Ascending aorta (tissue), 2 donors: ENCODE measurements around the gene COL1A1. TPM values are rescaled to one million over a fixed set of nuclear protein-coding genes. Genes with fewer than 3 reads are reported as not detected.

Source experiments
- DNase-seq, 2 donors: peaks; one replicate each; pipeline ENCODE4 v3.0.0-alpha.2; 2019; ENCODE audit warnings: low spot score in 2 of 2
- H3K27ac ChIP-seq, 2 donors: fragments of 200-600 bp; sonication (generic); one replicate each; pipeline ENCODE4 v1.5.1; 2016 to 2017; ENCODE audit warnings: mild to moderate bottlenecking in 1 of 2
- H3K27me3 ChIP-seq: fragments of 200-600 bp; sonication (generic); one replicate; pipeline ENCODE4 v1.5.1; 2017
- H3K36me3 ChIP-seq, 2 donors: fragments of 200-600 bp; sonication (generic); one replicate each; pipeline ENCODE4 v1.5.1; 2016
- H3K4me1 ChIP-seq, 2 donors: fragments of 200-600 bp; sonication (generic); one replicate each; pipeline ENCODE4 v1.5.1; 2016 to 2017; ENCODE audit warnings: mild to moderate bottlenecking in 1 of 2
- H3K4me3 ChIP-seq, 2 donors: fragments of 200-600 bp; sonication (generic); one replicate each; pipeline ENCODE4 v1.5.1; 2016 to 2017; ENCODE audit warnings: mild to moderate bottlenecking in 1 of 2
- H3K9me3 ChIP-seq, 2 donors: fragments of 200-600 bp; sonication (generic); one replicate each; pipeline ENCODE4 v1.5.1; 2016
- intact Hi-C: fragments of 100-400 bp; cut with DNase I; formaldehyde crosslinking; loops from one replicate; pipeline ENCODE4 v1.15.1; 2023
- total RNA-seq: library from RNA; depleted of rRNA; stranded (reverse); fragments of >200 nt; gene quantifications from one replicate; pipeline ENCODE4 v1.1.0, GENCODE V29; 2016
- TF ChIP-seq, protein P1 (sequence below), 3 experiments: fragments of 200-600 bp in 2 of 3; fragments of 450-650 bp in 1 of 3; sonication (generic) in 2 of 3; IDR thresholded peaks; one replicate each; pipeline ENCODE4 v1.5.1; 2016 to 2019; ENCODE audit warnings: antibody characterized with exemption in 3 of 3, mild to moderate bottlenecking in 1 of 3, moderate library complexity in 1 of 3

The COL1A1 gene
- total RNA-seq, 1 donor from 2014 or later: 547 TPM

DNA sequence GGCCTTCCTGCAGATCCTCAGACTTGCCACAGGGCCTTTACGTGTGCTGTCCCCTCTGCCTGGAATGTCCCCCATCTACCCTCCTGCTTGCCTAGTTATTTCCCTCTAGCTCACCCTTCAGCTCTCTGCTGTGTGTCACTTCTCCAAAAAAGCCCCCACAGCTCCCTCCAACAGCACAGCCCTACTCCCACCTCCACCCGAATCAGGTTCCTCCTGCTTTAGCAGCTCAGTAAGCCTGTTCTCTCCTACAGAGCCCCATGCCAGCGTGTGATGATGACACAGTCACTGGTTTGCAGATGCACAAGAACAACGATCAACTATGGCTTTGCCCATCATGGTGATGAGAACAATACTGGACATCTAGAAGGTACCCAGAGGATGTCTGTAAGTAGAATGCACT, 64.4 kb downstream of the COL1A1 start:
- TF ChIP-seq, protein P1, sequence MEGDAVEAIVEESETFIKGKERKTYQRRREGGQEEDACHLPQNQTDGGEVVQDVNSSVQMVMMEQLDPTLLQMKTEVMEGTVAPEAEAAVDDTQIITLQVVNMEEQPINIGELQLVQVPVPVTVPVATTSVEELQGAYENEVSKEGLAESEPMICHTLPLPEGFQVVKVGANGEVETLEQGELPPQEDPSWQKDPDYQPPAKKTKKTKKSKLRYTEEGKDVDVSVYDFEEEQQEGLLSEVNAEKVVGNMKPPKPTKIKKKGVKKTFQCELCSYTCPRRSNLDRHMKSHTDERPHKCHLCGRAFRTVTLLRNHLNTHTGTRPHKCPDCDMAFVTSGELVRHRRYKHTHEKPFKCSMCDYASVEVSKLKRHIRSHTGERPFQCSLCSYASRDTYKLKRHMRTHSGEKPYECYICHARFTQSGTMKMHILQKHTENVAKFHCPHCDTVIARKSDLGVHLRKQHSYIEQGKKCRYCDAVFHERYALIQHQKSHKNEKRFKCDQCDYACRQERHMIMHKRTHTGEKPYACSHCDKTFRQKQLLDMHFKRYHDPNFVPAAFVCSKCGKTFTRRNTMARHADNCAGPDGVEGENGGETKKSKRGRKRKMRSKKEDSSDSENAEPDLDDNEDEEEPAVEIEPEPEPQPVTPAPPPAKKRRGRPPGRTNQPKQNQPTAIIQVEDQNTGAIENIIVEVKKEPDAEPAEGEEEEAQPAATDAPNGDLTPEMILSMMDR (IDR thresholded peaks at IDR 0.05): no peak
- peaks cover 14 to 28% of the 10 kb centered on the region in 2 donors for H3K4me1 ChIP-seq
- H3K27ac ChIP-seq: no peak overlapping the region
- H3K36me3 ChIP-seq: peaks cover 71 to 75% of the 10 kb centered on the region in 2 donors
- H3K27me3 ChIP-seq: no peaks in the 10 kb centered on the region
- intact Hi-C loops: no loop called here
- no peaks in the 10 kb centered on the region for H3K9me3 ChIP-seq
- H3K4me3 ChIP-seq: no peak overlapping the region
- no peak for DNase-seq

DNA sequence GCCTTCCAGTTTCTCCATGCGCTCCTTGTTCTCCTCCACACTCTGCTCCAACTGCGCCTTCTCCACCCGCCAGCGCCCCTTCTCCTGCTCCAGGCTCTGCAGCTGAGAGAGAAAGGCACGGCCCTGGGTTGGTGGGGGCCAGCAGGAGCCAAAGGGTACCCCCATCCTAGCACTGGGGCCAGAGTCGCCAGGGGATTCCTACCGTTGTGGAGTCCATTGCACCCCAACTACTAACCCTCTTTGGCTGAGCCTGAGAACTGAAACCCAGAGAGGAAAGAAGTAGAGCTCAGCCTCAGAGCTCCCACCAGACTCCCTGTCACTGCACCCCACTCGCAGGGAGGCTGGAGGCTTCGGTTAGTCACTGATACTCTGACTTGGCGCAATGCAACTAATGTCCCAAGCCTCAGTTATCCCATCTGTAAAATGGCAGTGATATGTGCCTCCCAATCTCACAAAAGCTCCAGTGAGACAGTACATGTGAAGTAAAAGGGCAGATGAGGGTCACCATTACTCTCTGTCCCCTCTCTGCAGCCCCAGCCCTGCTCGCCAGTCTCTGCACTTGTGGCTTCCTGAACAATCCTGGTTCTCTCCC, 65.2 kb downstream of the COL1A1 start:
- intact Hi-C loops: no loop called here

DNA sequence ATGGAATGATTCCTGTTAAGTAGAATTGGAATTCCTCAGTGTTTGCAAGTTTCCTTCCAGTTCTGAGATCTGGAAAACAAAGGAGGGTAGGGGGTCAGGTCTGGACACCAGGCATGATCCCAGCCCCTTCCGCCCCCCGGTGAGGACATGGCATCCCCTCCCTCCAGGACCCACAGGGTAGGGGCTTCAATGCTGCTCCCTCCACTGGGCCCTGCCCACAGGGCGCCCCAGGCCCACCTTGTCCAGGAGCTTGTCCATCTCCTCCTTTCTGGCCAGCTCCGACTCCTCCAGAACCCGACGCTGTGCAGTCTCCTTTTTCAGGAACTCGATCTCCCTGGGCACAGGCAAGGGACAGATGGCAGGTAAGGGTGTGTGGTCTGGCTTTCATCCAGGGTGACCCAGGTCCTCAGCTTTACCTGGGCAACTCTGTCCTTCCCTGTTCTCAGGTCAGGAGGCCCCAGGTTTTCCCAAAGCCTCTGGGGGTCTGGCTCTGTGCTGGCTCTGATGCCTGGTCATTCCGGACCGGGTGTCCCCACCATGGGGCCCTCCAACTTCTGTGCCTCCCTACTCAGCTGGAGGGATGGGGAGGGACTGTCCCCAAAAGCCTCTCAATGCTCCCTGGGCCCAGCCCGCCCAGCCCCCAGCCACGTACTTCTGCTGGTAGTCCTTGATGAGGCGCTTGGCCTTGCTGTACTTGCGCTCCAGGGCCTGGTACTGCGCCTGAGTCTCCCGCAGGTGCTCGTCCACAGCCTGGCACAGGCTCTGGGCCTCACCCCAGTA, 65.9 kb downstream of the COL1A1 start:
- no peaks in the 10 kb centered on the region for H3K9me3 ChIP-seq
- intact Hi-C loops: no loop called here
- TF ChIP-seq, protein P1 (IDR thresholded peaks at IDR 0.05): no peak
- H3K4me1 ChIP-seq: peaks cover 20 to 41% of the 10 kb centered on the region in 2 donors
- peaks cover 56 to 60% of the 10 kb centered on the region in 2 donors for H3K36me3 ChIP-seq
- H3K27me3 ChIP-seq: no peaks in the 10 kb centered on the region
- H3K27ac ChIP-seq: no peak overlapping the region
- DNase-seq: no peak
- H3K4me3 ChIP-seq: no peak overlapping the region

More for the DNA sequence above, 65.2 kb downstream of the COL1A1 start:
- H3K4me1 ChIP-seq: peaks cover 14 to 34% of the 10 kb centered on the region in 2 donors
- H3K27me3 ChIP-seq: no peaks in the 10 kb centered on the region
- H3K27ac ChIP-seq: no peak overlapping the region
- H3K4me3 ChIP-seq: no peak overlapping the region
- no peak for DNase-seq
- no peaks in the 10 kb centered on the region for H3K9me3 ChIP-seq
- TF ChIP-seq, protein P1 (IDR thresholded peaks at IDR 0.05): no peak
- peaks cover 63 to 66% of the 10 kb centered on the region in 2 donors for H3K36me3 ChIP-seq

DNA sequence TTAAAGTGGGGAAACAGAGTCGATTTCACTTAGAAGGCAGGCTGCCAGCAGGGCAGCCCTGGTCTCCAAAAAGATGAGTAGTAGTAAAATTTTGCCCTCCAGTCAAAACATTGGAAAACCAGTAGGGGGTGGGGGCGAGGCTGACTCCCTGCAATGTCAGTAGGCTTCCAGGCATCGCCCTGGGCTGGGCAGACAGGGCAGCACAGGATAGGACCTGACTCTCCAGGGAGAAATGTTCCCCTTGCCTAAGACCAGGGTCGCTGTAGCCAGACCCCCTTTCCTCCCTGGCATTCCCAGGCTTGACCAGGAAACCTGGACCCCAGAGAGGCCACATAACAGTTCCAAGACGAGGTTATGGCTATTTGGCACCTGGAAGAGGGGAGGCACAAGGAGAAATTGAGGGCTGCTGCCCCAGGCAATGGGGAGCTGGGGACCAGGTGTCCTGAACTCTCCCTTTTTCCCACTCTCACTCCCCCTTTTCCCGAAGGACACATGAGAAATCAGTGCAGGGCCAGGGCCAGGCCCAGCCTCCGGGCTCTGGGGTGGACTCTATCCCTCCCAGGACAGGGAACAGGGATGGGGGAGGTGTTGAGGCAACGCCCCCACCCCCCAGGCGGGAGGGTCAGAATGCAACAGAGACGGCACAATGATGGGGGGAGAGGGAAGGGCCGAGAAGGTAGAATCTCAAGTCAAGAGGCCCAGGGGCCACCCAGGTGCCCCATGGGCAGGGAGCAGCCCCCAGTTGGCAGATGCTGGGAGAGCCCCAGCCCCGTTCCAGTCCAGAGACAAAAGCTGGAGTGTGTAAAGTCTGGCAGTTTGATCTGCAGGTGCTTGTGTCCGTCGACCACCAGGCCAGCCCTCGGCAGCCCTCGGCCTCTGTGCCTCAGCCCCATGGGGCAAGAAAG, 67.0 kb downstream of the COL1A1 start:
- Histone ChIP-seq H3K4me1 (peaks cover 25 to 43% of the 10 kb centered on the region in 2 donors), H3K27ac (peak overlapping the region; percentile 85 to 93)
- intact Hi-C loops: no loop called here

DNA sequence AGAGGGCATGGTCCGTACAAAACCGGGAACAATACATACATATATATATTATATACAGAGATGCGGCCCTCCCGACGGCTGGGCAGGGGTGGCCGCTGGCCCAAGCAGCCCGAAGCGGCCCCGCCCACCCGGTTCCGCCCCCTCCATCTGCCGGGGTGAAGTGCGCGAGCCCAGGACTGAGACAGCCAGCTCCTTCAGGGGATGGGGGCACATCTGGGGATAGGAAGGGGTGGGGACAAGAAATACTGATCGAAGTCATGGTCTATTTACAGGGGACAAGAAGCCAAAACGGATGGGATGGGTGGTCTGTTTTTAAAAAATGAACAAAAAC, 67.7 kb downstream of the COL1A1 start:
- DNase-seq: no peak
- Histone ChIP-seq H3K27ac (peak overlapping the region; percentile 85 to 93), H3K36me3 (peaks cover 43 to 45% of the 10 kb centered on the region in 2 donors), H3K4me3 (no peak overlapping the region), H3K27me3 (no peaks in the 10 kb centered on the region), H3K4me1 (peaks cover 30 to 50% of the 10 kb centered on the region in 2 donors), H3K9me3 (no peaks in the 10 kb centered on the region)
- TF ChIP-seq, protein P1 (IDR thresholded peaks at IDR 0.05): no peak
- intact Hi-C loops: no loop called here

More for the DNA sequence above, 67.0 kb downstream of the COL1A1 start:
- no peaks in the 10 kb centered on the region for H3K27me3 ChIP-seq
- TF ChIP-seq, protein P1 (IDR thresholded peaks at IDR 0.05): peak in 1 of 3 experiments; percentile 5
- no peak overlapping the region for H3K4me3 ChIP-seq
- no peak for DNase-seq
- H3K9me3 ChIP-seq: no peaks in the 10 kb centered on the region
- peaks cover 50 to 53% of the 10 kb centered on the region in 2 donors for H3K36me3 ChIP-seq

Other genes with a start within 250 kb of the COL1A1 start
- gene DLX4, start 232.4 kb downstream of the COL1A1 start, total RNA-seq: not detected
- 1.6 TPM for gene DLX3, start 206.4 kb downstream of the COL1A1 start, total RNA-seq
- 222 TPM for gene ITGA3, start 145.5 kb downstream of the COL1A1 start, total RNA-seq
- gene PDK2, start 106.3 kb downstream of the COL1A1 start, total RNA-seq: 73.5 TPM
- gene SAMD14, start 71.5 kb downstream of the COL1A1 start, total RNA-seq: 3.2 TPM
- 63.5 TPM for gene PPP1R9B, start 51.0 kb downstream of the COL1A1 start, total RNA-seq
- 78.5 TPM for gene SGCA, start 35.6 kb downstream of the COL1A1 start, total RNA-seq
- gene TMEM92, start 72.8 kb upstream of the COL1A1 start, total RNA-seq: not detected
- gene XYLT2, start 144.5 kb upstream of the COL1A1 start, total RNA-seq: 51.3 TPM
- gene MRPL27, start 171.6 kb upstream of the COL1A1 start, total RNA-seq: 28.9 TPM
- not detected for gene EME1, start 171.6 kb upstream of the COL1A1 start, total RNA-seq
- gene LRRC59, start 195.9 kb upstream of the COL1A1 start, total RNA-seq: 91.9 TPM
- 26.1 TPM for gene ACSF2, start 224.6 kb upstream of the COL1A1 start, total RNA-seq